Measurements from ENCODE around the gene TNIK. TPM values are rescaled to one million over a fixed set of nuclear protein-coding genes. Genes with fewer than 3 reads are reported as not detected.

Gene TNIK
- polyA plus RNA-seq, 1 donor from 2014 or later = 19.3 TPM

DNA sequence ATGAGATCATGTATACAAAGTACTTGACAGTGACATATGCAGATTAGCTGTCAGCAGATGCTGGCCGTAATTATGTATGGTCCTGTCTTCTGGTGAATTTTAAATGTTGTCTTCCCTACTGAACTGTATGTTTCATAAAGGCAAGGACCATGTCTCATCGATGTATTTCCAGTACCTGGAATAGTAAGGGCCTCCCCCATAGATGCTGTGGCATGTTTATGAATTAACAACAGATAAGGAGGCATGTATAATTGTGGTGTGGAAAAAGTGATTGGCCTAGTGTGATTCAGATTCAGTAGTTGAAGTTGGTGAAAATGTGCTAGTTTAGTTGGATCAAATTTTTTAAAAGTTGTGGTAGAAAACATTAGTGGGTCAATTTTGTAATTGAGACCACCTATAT, 231.0 kb downstream of the TNIK start:
- Histone ChIP-seq H2AFZ (ENCODE audit: low read depth, low read length) (no peak overlapping the region), H3K4me3 (ENCODE audit: low read length) (no peak overlapping the region), H3K4me2 (ENCODE audit: low read length) (no peak overlapping the region), H3K9ac (ENCODE audit: low read length) (no peak overlapping the region), H3K9me3 (ENCODE audit: low read length) (no peaks in the 10 kb centered on the region), H4K20me1 (ENCODE audit: insufficient read depth) (no peaks in the 10 kb centered on the region), H3F3A (ENCODE audit: insufficient read depth, low read length, poor library complexity, severe bottlenecking) (no peaks in the 10 kb centered on the region), H3K36me3 (ENCODE audit: insufficient read depth, low read length) (no peaks in the 10 kb centered on the region), H3K9me2 (ENCODE audit: insufficient read depth, low read length) (no peaks in the 10 kb centered on the region), H3K79me2 (replicated peaks; ENCODE audit: insufficient read depth, low read length) (no peaks in the 10 kb centered on the region), H3K27me3 (ENCODE audit: insufficient read depth, low read depth, low read length) (no peaks in the 10 kb centered on the region), H3K27ac (ENCODE audit: low read length) (no peak overlapping the region)
- no peak for TF ChIP-seq POLR2AphosphoS5 (IDR thresholded peaks at IDR 0.05)
- TF ChIP-seq SMC3 (conservative IDR thresholded peaks at IDR 0.05; ENCODE audit: poor library complexity) = no peak

GRCh38 chr3:171228240-171228639, 232.0 kb downstream of the TNIK start:
- Histone ChIP-seq H3K9me2 (ENCODE audit: insufficient read depth, low read length) (no peaks in the 10 kb centered on the region), H3K4me2 (ENCODE audit: low read length) (no peak overlapping the region), H3K4me3 (ENCODE audit: low read length) (no peak overlapping the region), H3F3A (ENCODE audit: insufficient read depth, low read length, poor library complexity, severe bottlenecking) (no peaks in the 10 kb centered on the region), H3K9ac (ENCODE audit: low read length) (no peak overlapping the region), H2AFZ (ENCODE audit: low read depth, low read length) (no peak overlapping the region), H3K27ac (ENCODE audit: low read length) (no peak overlapping the region), H3K9me3 (ENCODE audit: low read length) (no peaks in the 10 kb centered on the region), H3K36me3 (ENCODE audit: insufficient read depth, low read length) (no peaks in the 10 kb centered on the region), H3K79me2 (replicated peaks; ENCODE audit: insufficient read depth, low read length) (no peaks in the 10 kb centered on the region), H4K20me1 (ENCODE audit: insufficient read depth) (no peaks in the 10 kb centered on the region), H3K27me3 (ENCODE audit: insufficient read depth, low read depth, low read length) (no peaks in the 10 kb centered on the region)
- TF ChIP-seq MXI1 (conservative IDR thresholded peaks at IDR 0.05; ENCODE audit: poor library complexity, severe bottlenecking) (no peak), SMC3 (conservative IDR thresholded peaks at IDR 0.05; ENCODE audit: poor library complexity) (no peak), RAD21 (conservative IDR thresholded peaks at IDR 0.05) (no peak), TAF1 (IDR thresholded peaks at IDR 0.05; ENCODE audit: low read depth) (no peak), POLR2AphosphoS5 (IDR thresholded peaks at IDR 0.05) (no peak), EZH2 (IDR thresholded peaks at IDR 0.05; ENCODE audit: borderline replicate concordance, insufficient read depth, low read length, poor library complexity, severe bottlenecking) (no peak), CTCF (IDR thresholded peaks at IDR 0.05; ENCODE audit: poor library complexity, severe bottlenecking) (no peak), EP300 (conservative IDR thresholded peaks at IDR 0.05; ENCODE audit: poor library complexity, severe bottlenecking) (no peak), REST (IDR thresholded peaks at IDR 0.05; ENCODE audit: borderline replicate concordance) (no peak)

DNA sequence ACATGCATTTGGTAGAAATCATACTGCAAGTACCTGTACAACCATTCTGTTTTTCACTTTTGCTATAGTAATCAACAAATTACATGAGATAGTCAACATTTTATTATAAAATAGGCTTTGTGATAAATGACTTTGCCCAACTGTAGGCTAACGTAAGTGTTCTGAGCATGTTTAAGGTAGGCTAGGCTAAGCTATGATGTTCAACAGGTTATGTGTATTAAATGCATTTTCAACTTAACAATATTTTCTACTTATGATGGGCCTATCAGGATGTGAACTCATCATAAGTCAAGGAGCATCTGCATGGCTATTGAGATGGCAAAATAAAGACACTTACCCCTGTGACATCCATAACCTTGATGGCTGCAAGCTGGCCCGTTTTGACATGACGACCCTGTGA, 232.4 kb downstream of the TNIK start:
- Histone ChIP-seq H3F3A (ENCODE audit: insufficient read depth, low read length, poor library complexity, severe bottlenecking) (no peaks in the 10 kb centered on the region), H4K20me1 (ENCODE audit: insufficient read depth) (no peaks in the 10 kb centered on the region), H3K4me2 (ENCODE audit: low read length) (no peak overlapping the region), H3K27ac (ENCODE audit: low read length) (no peak overlapping the region), H3K9ac (ENCODE audit: low read length) (no peak overlapping the region), H3K36me3 (ENCODE audit: insufficient read depth, low read length) (no peaks in the 10 kb centered on the region), H3K9me3 (ENCODE audit: low read length) (no peaks in the 10 kb centered on the region), H3K79me2 (replicated peaks; ENCODE audit: insufficient read depth, low read length) (no peaks in the 10 kb centered on the region), H3K4me3 (ENCODE audit: low read length) (no peak overlapping the region), H3K9me2 (ENCODE audit: insufficient read depth, low read length) (no peaks in the 10 kb centered on the region), H2AFZ (ENCODE audit: low read depth, low read length) (no peak overlapping the region), H3K27me3 (ENCODE audit: insufficient read depth, low read depth, low read length) (no peaks in the 10 kb centered on the region)
- TF ChIP-seq SMC3 (conservative IDR thresholded peaks at IDR 0.05; ENCODE audit: poor library complexity) = no peak
- no peak for TF ChIP-seq TAF1 (IDR thresholded peaks at IDR 0.05; ENCODE audit: low read depth)
- no peak for TF ChIP-seq MXI1 (conservative IDR thresholded peaks at IDR 0.05; ENCODE audit: poor library complexity, severe bottlenecking)
- TF ChIP-seq EZH2 (IDR thresholded peaks at IDR 0.05; ENCODE audit: borderline replicate concordance, insufficient read depth, low read length, poor library complexity, severe bottlenecking) = no peak
- no peak for TF ChIP-seq EP300 (conservative IDR thresholded peaks at IDR 0.05; ENCODE audit: poor library complexity, severe bottlenecking)
- no peak for TF ChIP-seq POLR2AphosphoS5 (IDR thresholded peaks at IDR 0.05)
- TF ChIP-seq REST (IDR thresholded peaks at IDR 0.05; ENCODE audit: borderline replicate concordance) = no peak
- TF ChIP-seq CTCF (IDR thresholded peaks at IDR 0.05; ENCODE audit: poor library complexity, severe bottlenecking) = no peak
- TF ChIP-seq RAD21 (conservative IDR thresholded peaks at IDR 0.05) = no peak
